Measurements from ENCODE around the gene HAPLN1. TPM values are rescaled to one million over a fixed set of nuclear protein-coding genes. Genes with fewer than 3 reads are reported as not detected.

HAPLN1 gene
- total and polyA plus RNA-seq, 10 of the 15 experiments (the other 5 are each of a cell fraction or from before 2014, with no cell fraction given), result 0.05 to 0.21 (median 0.17) TPM; not detected in 2

GRCh38 chr5:83703059-83703458, 17.6 kb downstream of the HAPLN1 start:
- ChIA-PET SMC1A (ENCODE audit: uncharacterized antibody, unreplicated experiment) (interaction anchor here (2.6 kb wide), 1 partner anchor 9 kb away, joined by 7 read pairs; no protein-coding TSS in a partner anchor), RAD21 (ENCODE audit: unreplicated experiment) (no interaction called here), POLR2A (no interaction called here), CTCF (no interaction called here)
- intact Hi-C loops (cut with micrococcal nuclease; ENCODE audit: unreplicated experiment) (no loop called here), in situ Hi-C loops (cut with MboI) (loop anchor here (25.0 kb wide), 1 partner anchor 559 kb away; no protein-coding TSS in a partner anchor)
- Histone ChIP-seq H2AFZ (ENCODE audit: control insufficient read depth, low read depth, low read length) (no peak overlapping the region), H3K4me1 (ENCODE audit: control insufficient read depth, insufficient read depth, low read length) (no peaks in the 10 kb centered on the region), H3K9me3 (replicated peaks; ENCODE audit: control insufficient read depth, insufficient read depth, low read length) (no peaks in the 10 kb centered on the region), H4K20me1 (ENCODE audit: control insufficient read depth, insufficient read depth) (no peaks in the 10 kb centered on the region), H3K27me3 (replicated peaks in 1 of 2; ENCODE audit: control insufficient read depth in 2 of 2, insufficient read depth in 2 of 2, low read length in 1 of 2) (no peaks in the 10 kb centered on the region), H3K36me3 (ENCODE audit: control insufficient read depth in 2 of 2, insufficient read depth in 2 of 2, low read length in 1 of 2) (no peaks in the 10 kb centered on the region), H3K4me3 (no peak overlapping the region), H3K4me2 (ENCODE audit: control insufficient read depth, insufficient read depth) (peak overlapping the region; percentile 25; the same call in 1 of the 2 replicates), H3K9ac (ENCODE audit: control insufficient read depth, insufficient read depth, low read length) (no peak overlapping the region), H3K27ac (ENCODE audit: control insufficient read depth, insufficient read depth) (no peak overlapping the region), H3K79me2 (ENCODE audit: control insufficient read depth, insufficient read depth, low read length) (no peaks in the 10 kb centered on the region)
- ATAC-seq (no peak), DNase-seq (ENCODE audit: low read depth, low spot score) (no peak), FAIRE-seq (no peak)
- BruUV-seq (replicated peaks), result no TSS peak
- 27% methylated on average over 2 of the region's 2 CpGs for WGBS (ENCODE audit: insufficient coverage, insufficient replicate concordance, low lambda C conversion rate, missing lambda C conversion rate)
- no peak for TF ChIP-seq SMARCA5 (IDR thresholded peaks at IDR 0.05)
- no peak for TF ChIP-seq BHLHE40 (IDR thresholded peaks at IDR 0.05; ENCODE audit: borderline replicate concordance in 1 of 2, low read depth in 2 of 2, low read length in 1 of 2)
- TF ChIP-seq EZH2 (IDR thresholded peaks at IDR 0.05; ENCODE audit: borderline replicate concordance, control insufficient read depth, low read depth, low read length), result no peak
- TF ChIP-seq EGR1 (IDR thresholded peaks at IDR 0.05; ENCODE audit: borderline replicate concordance in 1 of 2, low read depth in 2 of 2, low read length in 2 of 2), result no peak
- no peak for TF ChIP-seq TCF3 (IDR thresholded peaks at IDR 0.05; ENCODE audit: borderline replicate concordance, insufficient read depth, low read depth, low read length)
- no peak for TF ChIP-seq PBX3 (IDR thresholded peaks at IDR 0.05; ENCODE audit: insufficient replicate concordance, low read depth, low read length)
- TF ChIP-seq ELK1 (IDR thresholded peaks at IDR 0.05; ENCODE audit: low read depth, low read length), result no peak
- no peak for TF ChIP-seq RELA (IDR thresholded peaks at IDR 0.05; ENCODE audit: borderline replicate concordance, partially characterized antibody)
- TF ChIP-seq CUX1 (IDR thresholded peaks at IDR 0.05; ENCODE audit: insufficient replicate concordance, low read depth, low read length), result no peak
- TF ChIP-seq JUNB (IDR thresholded peaks at IDR 0.05), result peak; percentile 50; the same call in 1 of the 2 replicates
- TF ChIP-seq RFX5 (IDR thresholded peaks at IDR 0.05; ENCODE audit: low read depth, low read length), result no peak
- TF ChIP-seq, protein P1, sequence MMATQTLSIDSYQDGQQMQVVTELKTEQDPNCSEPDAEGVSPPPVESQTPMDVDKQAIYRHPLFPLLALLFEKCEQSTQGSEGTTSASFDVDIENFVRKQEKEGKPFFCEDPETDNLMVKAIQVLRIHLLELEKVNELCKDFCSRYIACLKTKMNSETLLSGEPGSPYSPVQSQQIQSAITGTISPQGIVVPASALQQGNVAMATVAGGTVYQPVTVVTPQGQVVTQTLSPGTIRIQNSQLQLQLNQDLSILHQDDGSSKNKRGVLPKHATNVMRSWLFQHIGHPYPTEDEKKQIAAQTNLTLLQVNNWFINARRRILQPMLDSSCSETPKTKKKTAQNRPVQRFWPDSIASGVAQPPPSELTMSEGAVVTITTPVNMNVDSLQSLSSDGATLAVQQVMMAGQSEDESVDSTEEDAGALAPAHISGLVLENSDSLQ (IDR thresholded peaks at IDR 0.05), result no peak

Data from GM12878 (cell line).